A549 (cell line): Measurements from ENCODE around the gene KIR3DL2.
"Not testable (repeated sequence)": the region's sequence is repeated elsewhere in the genome, so short reads cannot be mapped to it uniquely, and the experiment has no call there.

Experiments used
- CHD2 ChIP-seq: fragments of 150-350 bp; IDR thresholded peaks from 2 replicates; pipeline ENCODE4 v1.6.1; 2014; ENCODE audit warnings: low read length; ENCODE audit not compliant: partially characterized antibody
- CTCF ChIP-seq: fragments of >200 bp; sonication (Bioruptor Twin); formaldehyde crosslinking; IDR thresholded peaks from 3 replicates; pipeline ENCODE4 v1.5.1; 2016
- HDAC2 ChIP-seq: fragments of 200-600 bp; sonication (generic); IDR thresholded peaks from 2 replicates; pipeline ENCODE4 v1.6.1; 2016
- JUNB ChIP-seq: fragments of >200 bp; sonication (Bioruptor Twin); formaldehyde crosslinking; IDR thresholded peaks from 2 replicates; pipeline ENCODE4 v1.6.1; 2016
- MAX ChIP-seq: IDR thresholded peaks from 2 replicates; pipeline ENCODE4 v1.6.1; 2012
- MAZ ChIP-seq: fragments of 150-350 bp; IDR thresholded peaks from 2 replicates; pipeline ENCODE4 v1.6.1; 2014; ENCODE audit warnings: antibody characterized with exemption, low read depth, low read length, borderline replicate concordance
- POLR2AphosphoS2 ChIP-seq: conservative IDR thresholded peaks from 2 replicates; pipeline ENCODE4 v1.6.1; 2012; ENCODE audit warnings: low read length, improper control_type of control experiment, inconsistent platforms
- RAD21 ChIP-seq, 2 experiments: fragments of >200 bp in 1 of 2; sonication (Bioruptor Twin) in 1 of 2; formaldehyde crosslinking in 1 of 2; IDR thresholded peaks in 1 of 2; conservative IDR thresholded peaks in 1 of 2; 2 replicates in 1 of 2; 3 replicates in 1 of 2; pipeline ENCODE4 v1.6.1; 2012 to 2018; ENCODE audit warnings: inconsistent platforms in 1 of 2

GRCh38 chr19:54894106-54894505, 43.9 kb downstream of the KIR3DL2 start:
- TF ChIP-seq HDAC2; CTCF; MAZ; MAX; POLR2AphosphoS2; CHD2; RAD21 (conservative IDR thresholded peaks at IDR 0.05 in 1 of 2, IDR thresholded peaks at IDR 0.05 in 1 of 2); JUNB: not testable (repeated sequence)
